B cell (primary cell): ENCODE data around the gene NOL9. TPM values are rescaled to one million over a fixed set of nuclear protein-coding genes. Genes with fewer than 3 reads are reported as not detected.

ENCODE experiments used
- ATAC-seq: fragments of 200-7000 bp; cut with Tn5 transposase; one replicate; pipeline ENCODE4 v1.10.0; 2021; ENCODE audit warnings: low read depth, mild to moderate bottlenecking, moderate number of reproducible peaks, moderate library complexity
- CTCF ChIA-PET: fragments of 350-600 bp; sonication (Branson Sonifier 250); formaldehyde crosslinking; loops from one replicate; lab custom pipeline; 2021; ENCODE audit warnings: antibody characterized with exemption, inconsistent platforms; lab: Charles Lee
- POLR2A ChIA-PET: fragments of 350-600 bp; sonication (Branson Sonifier 250); formaldehyde crosslinking; loops from one replicate; lab custom pipeline; 2021; ENCODE audit warnings: antibody characterized with exemption; lab: Charles Lee
- DNase-seq: peaks from one replicate; pipeline ENCODE4 v3.0.0; 2013
- H2AFZ ChIP-seq: 2 replicates; pipeline ENCODE4 v1.6.1; 2012; ENCODE audit warnings: mild to moderate bottlenecking, low read depth, low read length; ENCODE audit not compliant: insufficient read depth, poor library complexity, severe bottlenecking
- H3K27ac ChIP-seq, 2 donors: 1 replicate in 1 of 2; 2 replicates in 1 of 2; pipeline ENCODE4 v1.5.1; 2012 to 2013; ENCODE audit warnings: low read length in 2 of 2, mild to moderate bottlenecking in 2 of 2, moderate library complexity in 1 of 2
- H3K27me3 ChIP-seq, 4 experiments: fragments of 200-600 bp in 1 of 4; sonication (generic) in 1 of 4; replicated peaks in 1 of 4; 1 replicate in 2 of 4; 2 replicates in 2 of 4; pipeline versions ENCODE4 v1.6.1 to v1.7.0; 2013 to 2016; ENCODE audit warnings: low read length in 3 of 4, mild to moderate bottlenecking in 2 of 4, mixed read lengths in 1 of 4, moderate library complexity in 1 of 4; ENCODE audit not compliant: insufficient read depth in 4 of 4, control insufficient read depth in 3 of 4; ENCODE audit errors: control extremely low read depth in 1 of 4
- H3K36me3 ChIP-seq, 2 experiments: replicated peaks in 1 of 2; 1 replicate in 1 of 2; 2 replicates in 1 of 2; pipeline versions ENCODE4 v1.6.1 to v1.7.1; 2013; ENCODE audit warnings: low read length in 1 of 2; ENCODE audit not compliant: insufficient read depth in 2 of 2, control insufficient read depth in 1 of 2; ENCODE audit errors: control extremely low read depth in 1 of 2, extremely low read depth in 1 of 2
- H3K4me1 ChIP-seq, 2 donors: fragments of 200-600 bp in 1 of 2; sonication (generic) in 1 of 2; 1 replicate in 1 of 2; 2 replicates in 1 of 2; pipeline versions ENCODE4 v1.5.1 to v1.6.1; 2013 to 2017; ENCODE audit warnings: low read length in 2 of 2; ENCODE audit not compliant: control insufficient read depth in 2 of 2, insufficient read depth in 2 of 2
- H3K4me2 ChIP-seq: replicated peaks from 2 replicates; pipeline ENCODE3; 2012; ENCODE audit warnings: mild to moderate bottlenecking, low read depth, low read length; ENCODE audit not compliant: poor library complexity, severe bottlenecking
- H3K4me3 ChIP-seq, 5 experiments: fragments of 200-600 bp in 1 of 5; sonication (generic) in 1 of 5; 1 replicate in 3 of 5; 2 replicates in 2 of 5; pipeline versions ENCODE4 v1.5.1 to v1.7.0; 2011 to 2016; ENCODE audit warnings: low read length in 4 of 5, mild to moderate bottlenecking in 4 of 5, low read depth in 2 of 5, control low read depth in 1 of 5, moderate library complexity in 1 of 5; ENCODE audit not compliant: insufficient read depth in 1 of 5; ENCODE audit errors: control extremely low read depth in 1 of 5, extremely low read depth in 1 of 5
- H3K79me2 ChIP-seq: fragments of 200-600 bp; sonication (generic); one replicate; pipeline ENCODE4 v1.6.0; 2016; ENCODE audit warnings: low read length; ENCODE audit not compliant: control insufficient read depth, insufficient read depth
- H3K9ac ChIP-seq: fragments of 200-600 bp; sonication (generic); 2 replicates; pipeline ENCODE4 v1.6.1; 2017; ENCODE audit warnings: mild to moderate bottlenecking, low read length, moderate library complexity
- H3K9me3 ChIP-seq, 3 donors: one replicate each; pipeline versions ENCODE4 v1.6.1 to v1.7.1; 2013; ENCODE audit warnings: low read length in 2 of 3; ENCODE audit not compliant: control insufficient read depth in 2 of 3, insufficient read depth in 1 of 3; ENCODE audit errors: control extremely low read depth in 1 of 3
- H4K20me1 ChIP-seq: 2 replicates; pipeline ENCODE4 v1.6.0; 2012; ENCODE audit warnings: mild to moderate bottlenecking, low read length; ENCODE audit not compliant: insufficient read depth, control insufficient read depth, poor library complexity, severe bottlenecking
- H3K27ac Mint-ChIP-seq: one replicate; pipeline ENCODE4 v1.8.0; 2021; ENCODE audit warnings: mixed read lengths
- H3K27me3 Mint-ChIP-seq: one replicate; pipeline ENCODE4 v1.8.0; 2021; ENCODE audit warnings: mixed read lengths
- H3K4me1 Mint-ChIP-seq: one replicate; pipeline ENCODE4 v1.8.0; 2021; ENCODE audit warnings: mixed read lengths
- H3K4me3 Mint-ChIP-seq: one replicate; pipeline ENCODE4 v1.8.0; 2021; ENCODE audit warnings: mixed read lengths
- H3K9me3 Mint-ChIP-seq: one replicate; pipeline ENCODE4 v1.8.0; 2022; ENCODE audit warnings: mixed read lengths; ENCODE audit not compliant: insufficient read depth
- EZH2 ChIP-seq: IDR thresholded peaks from 2 replicates; pipeline ENCODE4 v1.6.1; 2012; ENCODE audit warnings: borderline replicate concordance, low read depth, mild to moderate bottlenecking, moderate library complexity, low read length; ENCODE audit not compliant: insufficient read depth, poor library complexity, severe bottlenecking
- WGBS: methylation state at CpG from one replicate; pipeline ENCODE4 v1.1.5; 2013; ENCODE audit warnings: missing lambda C conversion rate; ENCODE audit not compliant: insufficient coverage; 5-methylcytosine and 5-hydroxymethylcytosine counted together
- intact Hi-C: fragments of 100-400 bp; cut with micrococcal nuclease; formaldehyde crosslinking; loops from one replicate; pipeline ENCODE4 v1.10.0; 2022
- polyA plus RNA-seq: library from polyadenylated mRNA; depleted of rRNA; stranded (reverse); fragments of >200 nt; gene quantifications from 2 replicates; pipeline ENCODE4 v1.2.3, GENCODE V29; 2012
- total RNA-seq, 2 donors: library from RNA; stranded (reverse); fragments of 120-200 nt in 1 of 2; gene quantifications; 1 replicate in 1 of 2; 2 replicates in 1 of 2; pipeline versions ENCODE4 v1.2.3 to v1.2.4, GENCODE V29; 2013 to 2022
- TF ChIP-seq, protein P1 (sequence below): fragments of 200-600 bp; IDR thresholded peaks from one replicate; pipeline ENCODE4 v1.8.0; 2022; ENCODE audit warnings: antibody characterized with exemption, mild to moderate bottlenecking

NOL9 gene
- total and polyA plus RNA-seq, 2 donors (not counting 1 experiment from before 2014, with no cell fraction given): 23.8 to 49.5 TPM

GRCh38 chr1:6535214-6535613 is 19.1 kb downstream of the NOL9 start:
- intact Hi-C loops: no loop called here
- TF ChIP-seq, protein P1, sequence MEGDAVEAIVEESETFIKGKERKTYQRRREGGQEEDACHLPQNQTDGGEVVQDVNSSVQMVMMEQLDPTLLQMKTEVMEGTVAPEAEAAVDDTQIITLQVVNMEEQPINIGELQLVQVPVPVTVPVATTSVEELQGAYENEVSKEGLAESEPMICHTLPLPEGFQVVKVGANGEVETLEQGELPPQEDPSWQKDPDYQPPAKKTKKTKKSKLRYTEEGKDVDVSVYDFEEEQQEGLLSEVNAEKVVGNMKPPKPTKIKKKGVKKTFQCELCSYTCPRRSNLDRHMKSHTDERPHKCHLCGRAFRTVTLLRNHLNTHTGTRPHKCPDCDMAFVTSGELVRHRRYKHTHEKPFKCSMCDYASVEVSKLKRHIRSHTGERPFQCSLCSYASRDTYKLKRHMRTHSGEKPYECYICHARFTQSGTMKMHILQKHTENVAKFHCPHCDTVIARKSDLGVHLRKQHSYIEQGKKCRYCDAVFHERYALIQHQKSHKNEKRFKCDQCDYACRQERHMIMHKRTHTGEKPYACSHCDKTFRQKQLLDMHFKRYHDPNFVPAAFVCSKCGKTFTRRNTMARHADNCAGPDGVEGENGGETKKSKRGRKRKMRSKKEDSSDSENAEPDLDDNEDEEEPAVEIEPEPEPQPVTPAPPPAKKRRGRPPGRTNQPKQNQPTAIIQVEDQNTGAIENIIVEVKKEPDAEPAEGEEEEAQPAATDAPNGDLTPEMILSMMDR: no peak
- no peak for TF ChIP-seq EZH2
- Histone ChIP-seq H4K20me1 (peaks cover 6% of the 10 kb centered on the region), H3K4me1 (no peaks in the 10 kb centered on the region), H2AFZ (no peak overlapping the region), H3K27ac (no peak overlapping the region), H3K9ac (no peak overlapping the region), H3K79me2 (peaks cover 12% of the 10 kb centered on the region), H3K4me2 (no peak overlapping the region), H3K36me3 (peaks cover 14 to 49% of the 10 kb centered on the region in 2 experiments), H3K4me3 (no peak overlapping the region), H3K9me3 (no peaks in the 10 kb centered on the region), H3K27me3 (no peaks in the 10 kb centered on the region)
- DNase-seq (no peak), ATAC-seq (no peak)
- H3K4me3 Mint-ChIP-seq: no peak overlapping the region
- POLR2A ChIA-PET: no interaction called here
- no peaks in the 10 kb centered on the region for H3K4me1 Mint-ChIP-seq
- H3K27me3 Mint-ChIP-seq: no peaks in the 10 kb centered on the region
- H3K27ac Mint-ChIP-seq: no peak overlapping the region
- 88% methylated on average over 1 of the region's 4 CpGs for WGBS
- CTCF ChIA-PET: no interaction called here
- H3K9me3 Mint-ChIP-seq: no peaks in the 10 kb centered on the region

DNA sequence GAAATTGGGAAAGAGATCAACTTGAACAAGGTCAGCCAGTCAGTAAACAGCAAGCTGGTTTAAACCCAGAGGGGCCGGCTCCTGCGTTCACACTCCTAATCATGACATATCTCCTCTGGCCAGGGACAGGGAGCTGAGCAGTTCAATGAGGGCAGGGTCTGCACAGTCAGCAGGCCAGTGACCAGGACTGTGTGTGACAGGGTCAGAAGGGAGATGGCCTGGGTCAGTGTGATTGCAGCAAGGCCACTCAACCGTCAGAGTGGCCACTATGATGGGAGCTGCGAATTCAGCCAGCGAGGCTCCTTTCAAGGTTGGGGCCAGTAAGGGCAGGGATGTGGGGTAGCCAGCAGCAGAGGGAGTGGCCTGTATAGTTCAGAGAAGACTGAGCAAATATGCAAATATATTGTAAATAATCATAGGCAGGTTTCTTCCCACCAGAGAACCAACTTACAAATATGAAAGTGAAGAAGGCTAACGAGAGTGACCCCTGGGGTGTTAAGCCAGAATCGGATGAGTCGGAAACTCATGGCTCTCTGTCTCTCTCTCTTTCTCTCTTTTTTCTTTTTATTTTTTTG is 20.0 kb downstream of the NOL9 start:
- no peaks in the 10 kb centered on the region for H3K4me1 Mint-ChIP-seq
- CTCF ChIA-PET: no interaction called here
- DNase-seq (no peak), ATAC-seq (no peak)
- no peaks in the 10 kb centered on the region for H3K27me3 Mint-ChIP-seq
- no peaks in the 10 kb centered on the region for H3K4me1 ChIP-seq
- WGBS: 94% methylated on average over 3 of the region's 8 CpGs
- intact Hi-C loops: no loop called here
- no peak overlapping the region for H3K4me3 Mint-ChIP-seq
- peaks cover 6% of the 10 kb centered on the region for H4K20me1 ChIP-seq
- H3K4me3 ChIP-seq: no peak overlapping the region
- POLR2A ChIA-PET: no interaction called here
- no peaks in the 10 kb centered on the region for H3K9me3 Mint-ChIP-seq
- H3K9me3 ChIP-seq: no peaks in the 10 kb centered on the region
- no peak overlapping the region for H3K4me2 ChIP-seq
- TF ChIP-seq, protein P1: no peak
- no peak for TF ChIP-seq EZH2
- peaks cover 12% of the 10 kb centered on the region for H3K79me2 ChIP-seq
- H2AFZ ChIP-seq: no peak overlapping the region
- H3K27ac Mint-ChIP-seq: no peak overlapping the region
- H3K36me3 ChIP-seq: peaks cover 12 to 52% of the 10 kb centered on the region in 2 experiments
- no peaks in the 10 kb centered on the region for H3K27me3 ChIP-seq
- H3K27ac ChIP-seq: no peak overlapping the region
- H3K9ac ChIP-seq: no peak overlapping the region
